NCI-H82 treated with DMSO at 0.1 percent for 48 hours (cell line): ENCODE data around the gene NEK8.
A peak's percentile ranks its signal among the peaks of the same experiment; 100 is the strongest.
"Not testable (repeated sequence)": the region's sequence is repeated elsewhere in the genome, so short reads cannot be mapped to it uniquely, and the experiment has no call there.

ENCODE experiments used
- DNase-seq: peaks from one replicate; lab custom pipeline; 2025; ENCODE audit not compliant: unreplicated experiment; lab: John Stamatoyannopoulos, UW

The NEK8 gene

GRCh38 chr17:28710861-28711722, 17.5 kb upstream of the NEK8 start:
- peak; percentile 94 for DNase-seq

DNA sequence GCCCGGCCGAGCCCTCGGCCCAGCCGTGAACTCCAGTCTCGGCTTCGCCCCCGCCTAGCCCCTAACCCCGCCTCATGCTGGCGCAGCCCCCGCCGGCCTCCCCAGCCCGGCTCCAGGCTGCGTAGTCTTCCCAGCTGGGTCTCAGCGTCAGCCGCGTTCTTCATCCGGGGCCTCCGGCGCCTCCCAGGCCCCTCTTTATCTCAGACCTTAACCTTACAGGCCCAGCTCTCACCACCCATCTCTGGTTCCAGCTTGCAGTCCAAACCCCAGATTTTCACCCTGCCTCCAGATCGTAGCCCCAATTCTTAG, 16.9 kb upstream of the NEK8 start, which contains the start of gene PROCA1:
TSS of gene PROCA1 (minus strand) at position 166 of the 309 bp plus-strand sequence. CDS start 228 bp downstream, outside the sequence.
- DNase-seq, result no peak

GRCh38 chr17:28712032-28712704, 16.4 kb upstream of the NEK8 start:
- DNase-seq, result peak; percentile 23

GRCh38 chr17:28712705-28713415, 15.7 kb upstream of the NEK8 start:
- no peak for DNase-seq

- no peak for DNase-seq
Measured at GRCh38 chr17:28714281-28714680, 14.3 kb upstream of the NEK8 start.

GRCh38 chr17:28715217-28715616, 13.4 kb upstream of the NEK8 start:
- DNase-seq, result no peak

- DNase-seq, result no peak
Measured at GRCh38 chr17:28716740-28717577, 11.6 kb upstream of the NEK8 start.

DNA sequence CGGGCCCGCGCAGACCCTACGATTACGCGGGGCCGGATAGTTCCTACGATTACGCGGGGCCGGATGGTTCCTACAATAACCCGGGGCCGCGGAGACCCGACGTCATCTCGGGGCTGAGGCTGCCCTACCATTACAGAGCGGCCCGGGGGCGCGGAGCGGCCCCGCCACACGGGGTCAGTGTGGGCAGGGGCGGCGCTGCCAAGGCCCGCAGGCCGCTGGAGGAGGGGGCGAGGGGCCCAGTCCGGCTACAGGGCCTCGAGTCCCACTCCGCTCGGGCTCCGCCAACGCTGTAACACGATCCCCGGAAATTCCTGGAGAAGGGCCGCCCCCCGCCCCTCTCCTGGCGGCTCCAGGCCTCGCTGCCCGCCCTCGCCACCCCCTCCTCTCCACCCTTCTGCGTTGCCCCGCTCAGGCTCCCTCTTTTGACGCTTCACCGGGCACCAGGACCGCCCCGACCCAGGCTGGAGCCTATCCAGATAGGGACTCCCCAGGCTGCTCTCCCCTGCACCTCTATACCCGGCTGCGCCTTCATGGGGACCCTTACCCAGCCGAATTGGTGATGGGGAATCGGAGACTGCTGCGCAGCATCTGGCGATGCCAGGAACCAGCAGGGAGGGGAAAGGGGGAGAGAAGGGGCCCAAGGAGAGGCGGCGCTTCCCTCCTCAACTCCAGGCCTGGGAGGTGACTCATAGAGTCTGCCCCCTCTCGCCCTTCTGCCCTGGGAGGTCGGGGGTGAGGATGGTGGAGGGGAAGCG, 10.8 kb upstream of the NEK8 start, which contains the start of gene RAB34:
TSS of gene RAB34 (minus strand) at position 291 of the 755 bp plus-strand sequence. CDS start 602 bp downstream, outside the sequence.
- DNase-seq, result peak; percentile 66

- DNase-seq, result no peak
Measured at GRCh38 chr17:28718333-28719020, 10.1 kb upstream of the NEK8 start.

DNA sequence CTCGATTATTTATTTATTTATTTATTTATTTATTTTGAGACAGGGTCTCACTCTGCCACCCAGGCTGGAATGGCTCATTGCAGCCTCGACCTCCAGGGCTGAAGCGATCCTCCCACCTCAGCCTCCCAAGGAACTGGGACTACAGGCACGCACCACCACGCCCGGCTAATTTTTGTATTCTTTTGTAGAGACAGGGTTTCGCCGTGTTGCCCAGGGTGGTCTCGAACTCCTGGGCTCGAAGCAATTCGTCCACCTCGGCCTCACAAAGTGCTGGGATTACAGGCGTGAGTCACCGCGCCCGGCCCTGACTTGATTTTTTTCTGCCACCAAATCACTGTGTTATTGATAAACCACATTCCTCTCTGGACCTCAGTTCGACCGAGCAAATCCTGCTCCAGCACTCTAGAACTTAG, 9.6 kb upstream of the NEK8 start:
- DNase-seq, result no peak

DNA sequence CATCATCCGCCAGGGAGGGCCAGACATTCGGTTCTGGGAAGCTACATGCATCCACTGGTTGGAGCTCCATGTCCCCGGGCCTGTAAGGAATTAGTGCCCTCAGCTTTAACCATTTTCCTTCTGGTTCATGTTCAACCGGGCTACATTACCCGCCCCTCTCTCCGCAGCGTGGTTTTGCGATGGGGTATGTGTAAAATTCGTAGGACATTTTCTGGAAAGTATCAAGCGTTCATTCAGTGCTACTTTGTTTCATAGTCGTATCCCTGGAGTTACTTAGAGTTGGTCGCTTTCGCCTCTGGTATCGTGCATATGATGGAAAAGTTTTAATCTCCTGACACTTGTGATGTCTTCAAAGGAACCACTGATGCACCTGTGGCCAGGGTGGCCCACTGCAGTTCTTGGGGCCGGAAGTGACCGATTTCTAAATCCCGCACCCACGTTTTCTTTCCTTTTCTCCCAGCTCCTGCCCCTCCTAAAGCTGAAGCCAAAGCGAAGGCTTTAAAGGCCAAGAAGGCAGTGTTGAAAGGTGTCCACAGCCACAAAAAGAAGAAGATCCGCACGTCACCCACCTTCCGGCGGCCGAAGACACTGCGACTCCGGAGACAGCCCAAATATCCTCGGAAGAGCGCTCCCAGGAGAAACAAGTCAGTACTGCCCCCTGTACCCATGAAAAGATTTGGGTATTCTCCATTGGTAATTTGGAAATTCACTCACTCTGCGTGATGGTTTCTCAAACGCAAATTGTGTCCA, 8.2 kb upstream of the NEK8 start:
- DNase-seq, result no peak

DNA sequence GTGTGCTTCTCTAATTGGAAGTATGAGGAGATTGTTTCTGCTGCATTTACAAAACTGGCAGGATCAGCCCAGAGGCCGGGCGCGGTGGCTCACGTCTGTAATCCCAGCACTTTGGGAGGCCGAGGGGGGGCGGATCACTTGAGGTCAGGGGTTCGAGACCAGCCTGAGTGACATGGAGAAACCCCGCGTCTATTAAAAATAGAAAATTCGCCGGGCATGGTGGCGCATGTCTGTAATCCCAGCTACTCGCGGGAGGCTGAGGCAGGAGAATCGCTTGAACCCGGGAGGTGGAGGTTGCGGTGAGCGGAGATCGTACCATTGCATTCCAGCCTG, 7.6 kb upstream of the NEK8 start:
- not testable (repeated sequence) for DNase-seq

- DNase-seq, result no peak
Measured at GRCh38 chr17:28722417-28723158, 6.0 kb upstream of the NEK8 start.

GRCh38 chr17:28723159-28723835, 5.3 kb upstream of the NEK8 start:
- DNase-seq, result no peak

DNA sequence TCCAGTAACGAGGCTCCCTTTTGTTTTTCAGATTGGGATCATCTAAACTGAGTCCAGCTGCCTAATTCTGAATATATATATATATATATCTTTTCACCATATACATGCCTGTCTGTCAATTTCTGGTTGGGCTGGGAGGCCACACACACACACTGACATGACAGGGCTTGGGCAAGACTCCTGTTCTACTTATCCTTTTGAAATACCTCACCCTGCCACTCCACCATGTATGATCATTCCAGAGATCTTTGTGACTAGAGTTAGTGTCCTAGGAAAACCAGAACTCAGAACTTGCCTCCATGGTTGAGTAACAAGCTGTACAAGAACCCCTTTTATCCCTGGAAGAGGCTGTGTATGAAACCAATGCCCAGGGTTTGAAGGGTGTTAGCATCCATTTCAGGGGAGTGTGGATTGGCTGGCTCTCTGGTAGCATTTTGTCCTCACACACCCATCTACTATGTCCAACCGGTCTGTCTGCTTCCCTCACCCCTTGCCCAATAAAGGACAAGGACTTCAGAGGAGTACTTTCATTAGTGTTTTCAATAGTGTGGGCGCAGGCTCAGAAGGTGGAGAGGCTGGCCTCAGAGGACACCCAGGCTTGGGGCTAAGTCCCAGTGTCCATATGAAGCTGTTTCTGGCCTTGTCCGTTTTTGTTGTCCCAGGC, 4.6 kb upstream of the NEK8 start:
- not testable (repeated sequence) for DNase-seq

DNA sequence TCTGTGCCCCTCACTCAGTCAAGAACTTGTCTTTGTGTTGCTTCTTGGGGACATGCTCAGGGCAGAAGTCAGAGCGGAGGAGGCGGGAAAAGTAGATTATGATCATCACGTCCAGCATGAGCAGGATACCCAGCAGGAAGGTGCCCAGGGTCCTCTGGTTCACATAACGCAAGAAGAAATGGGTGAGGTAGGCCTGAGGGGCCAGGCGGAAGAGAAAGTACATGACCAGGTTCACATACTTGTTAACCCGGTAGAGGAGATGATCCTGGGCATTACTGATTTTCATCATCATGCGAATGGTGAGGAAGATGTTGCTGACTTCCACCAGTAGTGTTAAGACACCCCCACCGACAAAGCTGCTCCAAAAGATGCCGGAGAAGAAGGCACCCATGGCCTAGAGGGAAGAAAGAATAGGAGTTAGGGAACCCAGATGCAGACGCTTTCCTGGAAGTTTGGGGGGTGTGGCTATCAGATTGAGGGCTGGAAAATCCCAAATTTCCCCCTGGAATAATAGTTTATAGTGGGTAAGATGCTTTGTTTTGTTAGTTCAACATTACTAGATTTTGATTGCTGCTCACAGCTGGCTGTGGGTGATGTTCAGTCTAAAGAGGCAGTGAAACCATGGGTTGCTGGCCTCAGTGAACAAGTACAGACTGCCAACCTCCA, 4.0 kb upstream of the NEK8 start:
- no peak for DNase-seq
